GM21737 (cell line): ENCODE measurements around the gene NYNRIN.
"Not testable (repeated sequence)": the region's sequence is repeated elsewhere in the genome, so short reads cannot be mapped to it uniquely, and the experiment has no call there.

Experiments
- ATAC-seq: cut with Tn5 transposase; IDR thresholded peaks from one replicate; pipeline ENCODE4 v1.9.1; 2021; ENCODE audit warnings: mild to moderate bottlenecking, moderate library complexity; ENCODE audit not compliant: unreplicated experiment

Gene NYNRIN

GRCh38 chr14:24369907-24370687, 28.7 kb upstream of the NYNRIN start:
- no peak for ATAC-seq

GRCh38 chr14:24370748-24371147, 28.1 kb upstream of the NYNRIN start:
- no peak for ATAC-seq

- ATAC-seq, result not testable (repeated sequence)
These were observed 27.2 kb upstream of the NYNRIN start for GRCh38 chr14:24371605-24372004.

GRCh38 chr14:24372701-24373416, 25.9 kb upstream of the NYNRIN start:
- no peak for ATAC-seq

- ATAC-seq, result no peak
These were observed 22.2 kb upstream of the NYNRIN start for GRCh38 chr14:24376448-24377070.

GRCh38 chr14:24377126-24377525, 21.7 kb upstream of the NYNRIN start:
- ATAC-seq, result no peak

GRCh38 chr14:24377657-24378056, 21.1 kb upstream of the NYNRIN start:
- ATAC-seq, result no peak

GRCh38 chr14:24378327-24378726, 20.5 kb upstream of the NYNRIN start:
- no peak for ATAC-seq

GRCh38 chr14:24378981-24379906, 19.6 kb upstream of the NYNRIN start:
- no peak for ATAC-seq

GRCh38 chr14:24379907-24380730, 18.7 kb upstream of the NYNRIN start:
- ATAC-seq, result no peak

- ATAC-seq, result no peak
These were observed 17.3 kb upstream of the NYNRIN start for GRCh38 chr14:24381363-24382063.

- ATAC-seq, result no peak
These were observed 16.8 kb upstream of the NYNRIN start for GRCh38 chr14:24382064-24382371.

- ATAC-seq, result no peak
These were observed 14.6 kb upstream of the NYNRIN start for GRCh38 chr14:24384169-24384568.

GRCh38 chr14:24385524-24385923, 13.3 kb upstream of the NYNRIN start:
- ATAC-seq, result no peak

- no peak for ATAC-seq
These were observed 11.8 kb upstream of the NYNRIN start for GRCh38 chr14:24387009-24387345.

- ATAC-seq, result not testable (repeated sequence)
These were observed 11.2 kb upstream of the NYNRIN start for GRCh38 chr14:24387579-24387978.

GRCh38 chr14:24388474-24389179, 10.2 kb upstream of the NYNRIN start:
- no peak for ATAC-seq

- no peak for ATAC-seq
These were observed 9.5 kb upstream of the NYNRIN start for GRCh38 chr14:24389226-24389848.
